ENCODE results near the gene LMNTD2.

LMNTD2 gene

GRCh38 chr11:567629-568292 lies 7.2 kb upstream of the LMNTD2 start:
- no peak for DNase-seq

- DNase-seq: no peak
Observed at GRCh38 chr11:567011-567628, 6.6 kb upstream of the LMNTD2 start.

- no peak for DNase-seq
Observed at GRCh38 chr11:565921-566509, 5.5 kb upstream of the LMNTD2 start.

GRCh38 chr11:563812-564578 lies 3.5 kb upstream of the LMNTD2 start:
- DNase-seq: no peak

- DNase-seq: no peak
Observed at GRCh38 chr11:563066-563811, 2.7 kb upstream of the LMNTD2 start.

DNA sequence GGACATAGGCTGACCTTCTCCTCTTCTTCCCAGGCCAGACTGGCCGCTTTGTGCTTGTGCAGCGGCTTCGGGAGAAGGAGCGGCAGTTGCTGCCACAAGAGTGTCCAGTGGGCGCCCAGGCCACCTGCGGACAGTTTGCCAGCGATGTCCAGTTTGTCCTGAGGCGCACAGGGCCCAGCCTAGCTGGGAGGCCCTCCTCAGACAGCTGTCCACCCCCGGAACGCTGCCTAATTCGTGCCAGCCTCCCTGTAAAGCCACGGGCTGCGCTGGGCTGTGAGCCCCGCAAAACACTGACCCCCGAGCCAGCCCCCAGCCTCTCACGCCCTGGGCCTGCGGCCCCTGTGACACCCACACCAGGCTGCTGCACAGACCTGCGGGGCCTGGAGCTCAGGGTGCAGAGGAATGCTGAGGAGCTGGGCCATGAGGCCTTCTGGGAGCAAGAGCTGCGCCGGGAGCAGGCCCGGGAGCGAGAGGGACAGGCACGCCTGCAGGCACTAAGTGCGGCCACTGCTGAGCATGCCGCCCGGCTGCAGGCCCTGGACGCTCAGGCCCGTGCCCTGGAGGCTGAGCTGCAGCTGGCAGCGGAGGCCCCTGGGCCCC lies 1.6 kb upstream of the LMNTD2 start:
- DNase-seq: no peak

DNA sequence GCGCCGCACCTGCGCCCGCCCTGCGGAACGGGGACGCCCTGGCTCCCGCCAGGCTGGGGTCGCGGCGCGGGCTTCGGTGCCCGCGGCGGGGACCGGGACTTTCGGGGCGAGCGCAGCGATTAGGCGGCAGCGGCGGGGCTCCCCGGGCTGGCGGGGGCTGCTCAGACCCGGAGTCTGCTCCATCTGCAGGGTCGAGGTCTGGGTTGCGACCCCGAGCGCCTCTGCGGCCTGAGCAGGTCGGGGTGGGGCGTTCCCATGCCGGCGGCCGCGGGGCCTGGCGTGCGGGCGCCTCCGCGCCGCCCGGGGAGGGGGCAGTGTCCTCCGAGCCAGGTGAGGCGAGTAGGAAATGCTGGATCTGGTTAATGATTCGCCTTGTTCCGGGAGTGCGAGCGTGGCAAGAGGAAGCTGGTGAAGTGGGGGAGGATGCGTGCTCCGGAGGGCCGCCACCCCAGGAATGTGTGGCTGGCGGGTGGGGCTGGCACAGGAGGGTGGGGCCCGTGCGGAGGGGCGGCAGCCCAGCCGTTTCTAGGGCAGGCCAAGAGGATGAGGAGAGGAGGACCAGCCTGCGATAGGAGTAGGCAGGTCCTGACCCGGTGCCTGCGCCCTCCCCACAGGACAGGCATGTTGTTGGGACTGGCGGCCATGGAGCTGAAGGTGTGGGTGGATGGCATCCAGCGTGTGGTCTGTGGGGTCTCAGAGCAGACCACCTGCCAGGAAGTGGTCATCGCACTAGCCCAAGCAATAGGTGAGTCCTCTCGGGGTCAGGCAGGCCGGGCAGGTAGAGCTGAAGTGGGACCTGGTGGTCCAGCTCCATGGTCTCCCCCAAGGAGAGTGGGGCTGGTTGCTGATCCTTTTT lies 838 bp upstream of the LMNTD2 start:
- DNase-seq: no peak

- DNase-seq: no peak
Observed at GRCh38 chr11:559712-560304, 730 bp downstream of the LMNTD2 start.

DNA sequence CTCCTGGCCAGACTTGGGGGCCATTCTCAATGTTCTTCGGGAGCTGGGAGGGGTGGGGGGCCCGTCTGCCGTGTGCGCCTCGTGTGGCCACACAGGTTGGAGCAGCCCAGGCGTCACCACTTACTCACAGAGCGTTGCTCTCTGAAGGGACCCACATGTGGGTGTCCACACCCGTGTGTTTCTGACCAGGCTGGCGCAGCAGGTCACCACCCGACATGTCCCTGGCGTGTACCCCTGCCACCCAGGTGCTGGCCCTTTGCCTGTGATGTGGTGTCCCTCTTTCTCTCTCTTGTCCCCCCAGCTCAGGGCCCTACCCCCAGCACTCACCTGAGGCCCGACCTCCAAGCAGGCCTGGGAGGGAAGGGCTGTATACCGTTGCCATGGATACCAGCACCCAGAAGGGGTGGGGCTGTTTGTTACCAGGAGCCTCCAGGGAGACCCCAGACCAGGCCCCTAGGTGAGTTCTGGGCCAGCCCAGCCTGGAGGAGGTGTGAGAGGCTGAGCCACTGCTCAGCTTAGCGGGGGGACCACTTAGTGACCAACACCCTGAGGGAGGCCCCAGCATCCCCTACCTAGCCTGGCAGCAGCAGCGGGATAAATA lies 1.4 kb downstream of the LMNTD2 start:
- DNase-seq: no peak

GRCh38 chr11:558503-558902 lies 2.0 kb downstream of the LMNTD2 start:
- DNase-seq: no peak

- DNase-seq: no peak
Observed at GRCh38 chr11:557328-558132, 3.0 kb downstream of the LMNTD2 start.

DNA sequence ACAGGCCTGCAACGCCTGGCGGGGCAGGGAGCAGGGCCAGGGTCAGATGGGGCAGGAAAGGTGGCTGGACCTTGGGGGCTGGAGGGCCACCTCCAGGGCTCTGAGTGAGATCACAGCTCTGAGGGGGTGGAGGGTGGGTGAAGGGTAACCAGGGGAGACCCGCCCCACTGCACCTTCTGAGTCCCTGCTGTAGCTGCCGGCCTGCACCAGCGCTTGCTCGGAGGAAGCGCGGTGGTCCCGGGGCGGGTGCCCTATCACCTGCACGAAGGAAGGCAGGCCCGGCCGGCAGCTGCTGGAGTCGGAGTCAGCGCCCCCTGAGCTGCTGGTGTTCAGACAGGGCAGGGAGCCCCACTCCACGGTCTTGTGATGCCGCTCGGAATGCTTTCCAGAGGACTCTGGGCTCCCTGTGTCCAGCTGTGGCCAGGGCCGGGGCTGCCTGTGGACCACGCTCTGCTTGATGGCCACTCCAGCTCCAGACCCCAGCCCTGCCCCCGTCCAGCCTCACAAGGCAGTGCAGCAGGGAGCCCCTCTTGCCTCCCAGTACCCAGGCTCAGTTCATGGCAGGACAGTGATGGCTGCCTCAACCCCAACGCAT lies 3.8 kb downstream of the LMNTD2 start:
- no peak for DNase-seq

- DNase-seq: no peak
Observed at GRCh38 chr11:555780-556661, 4.5 kb downstream of the LMNTD2 start.

DNA sequence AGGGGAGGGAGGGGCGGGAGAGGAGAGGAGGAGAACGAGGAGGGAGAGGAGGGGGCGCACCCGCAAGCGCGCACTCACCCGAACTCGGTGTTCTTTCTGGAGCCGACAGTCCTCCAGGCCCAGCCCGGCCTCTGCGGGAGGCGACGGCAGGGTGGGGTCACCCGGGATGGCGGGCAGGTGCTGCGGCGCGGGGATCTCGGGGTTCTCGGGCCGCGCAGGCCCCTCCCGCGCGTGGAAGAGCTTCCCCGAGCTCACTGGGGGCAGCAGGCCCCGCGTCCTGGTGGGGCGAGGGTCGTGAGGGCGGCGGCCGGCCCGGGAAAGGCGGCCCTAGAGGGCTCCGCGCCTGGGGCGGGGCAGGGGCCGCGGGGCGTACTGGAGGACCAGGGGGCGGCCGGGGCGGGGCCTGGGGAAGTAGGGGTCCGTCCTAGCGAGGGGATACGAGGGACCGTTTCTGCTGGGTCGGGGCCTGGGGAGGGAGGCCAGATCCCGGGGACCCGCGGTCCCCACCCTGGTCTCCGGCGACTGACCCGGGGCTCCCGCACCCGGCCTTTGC lies 5.2 kb downstream of the LMNTD2 start:
- no peak for DNase-seq

GRCh38 chr11:554428-555226 lies 5.9 kb downstream of the LMNTD2 start:
- DNase-seq: no peak

- no peak for DNase-seq
Observed at GRCh38 chr11:553988-554340, 6.6 kb downstream of the LMNTD2 start.

All from DMS79 (cell line).